ENCODE measurements around the gene ANGPT4. TPM values are rescaled to one million over a fixed set of nuclear protein-coding genes. Genes with fewer than 3 reads are reported as not detected.

ANGPT4 gene
- total and polyA plus RNA-seq, 2 of the 13 experiments (the other 11 are each of a cell fraction or from before 2014, with no cell fraction given) = not detected

DNA sequence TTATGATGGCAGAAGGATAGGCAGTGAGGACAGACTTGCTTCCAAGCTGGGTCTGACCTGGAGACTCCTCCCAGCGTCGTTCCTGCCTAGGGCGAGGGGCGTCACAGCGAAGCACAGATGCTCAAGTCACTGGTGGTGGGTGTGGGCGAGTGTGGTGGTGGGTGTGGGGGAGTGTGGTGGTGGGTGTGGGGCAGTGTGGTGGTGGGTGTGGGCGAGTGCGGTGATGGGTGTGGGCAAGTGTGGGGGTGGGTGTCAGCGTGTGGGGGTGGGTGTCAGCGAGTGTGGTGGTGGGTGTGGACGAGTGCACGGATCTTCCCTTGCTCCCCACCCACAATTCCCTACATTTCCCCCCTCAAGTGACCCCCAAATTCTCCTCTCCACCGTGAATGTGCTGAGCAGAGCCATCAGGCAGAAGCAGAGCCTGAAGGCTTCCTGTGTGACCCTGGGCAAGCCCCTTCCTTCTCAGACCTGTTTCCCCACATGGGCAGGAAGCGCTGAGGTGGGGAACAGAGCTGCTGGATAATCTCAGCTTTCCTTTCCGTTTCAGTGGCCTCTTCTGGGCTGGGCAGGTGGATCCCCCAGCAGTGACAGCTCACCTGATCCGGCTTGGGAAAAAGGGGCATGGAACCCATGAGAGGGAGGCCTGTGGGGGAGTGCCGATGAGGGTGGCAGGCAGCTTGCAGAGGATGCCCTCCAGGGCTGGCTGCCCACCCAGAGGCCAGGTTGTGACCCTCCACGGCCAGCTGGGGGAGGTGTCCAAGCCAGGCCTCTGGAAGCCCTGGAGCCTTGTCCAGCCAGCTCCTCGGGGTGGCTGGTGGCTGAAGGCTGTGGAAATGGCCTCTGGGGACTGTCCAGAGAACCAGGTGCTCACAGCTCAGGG, 43.0 kb upstream of the ANGPT4 start:
- intact Hi-C loops (cut with micrococcal nuclease; ENCODE audit: unreplicated experiment) = no loop called here
- Histone ChIP-seq H3K4me2 (ENCODE audit: low read depth, low read length) (no peak overlapping the region), H4K20me1 (ENCODE audit: insufficient read depth, low read length) (no peaks in the 10 kb centered on the region; the same call in 1 of the 2 replicates), H3K27me3 (ENCODE audit: control insufficient read depth in 1 of 2, insufficient read depth in 2 of 2, low read length in 2 of 2) (peaks cover 15 to 59% of the 10 kb centered on the region in 2 experiments), H2AFZ (ENCODE audit: low read length) (no peak overlapping the region), H3K9ac (ENCODE audit: insufficient read depth, low read depth, low read length) (no peak overlapping the region), H3K4me3 (replicated peaks in 1 of 3; ENCODE audit: insufficient read depth in 1 of 3, low read depth in 2 of 3, low read length in 3 of 3) (no peak overlapping the region), H3K4me1 (ENCODE audit: insufficient read depth, low read length) (no peaks in the 10 kb centered on the region), H3K79me2 (ENCODE audit: insufficient read depth, low read length) (no peaks in the 10 kb centered on the region), H3K9me3 (ENCODE audit: low read length) (no peaks in the 10 kb centered on the region), H3K27ac (ENCODE audit: extremely low read length, insufficient read depth, low read length) (no peak overlapping the region), H3K36me3 (replicated peaks in 1 of 2; ENCODE audit: control insufficient read depth in 1 of 2, insufficient read depth in 2 of 2, low read length in 2 of 2) (no peaks in the 10 kb centered on the region)
- no peak for DNase-seq (ENCODE audit: low spot score)
- no peak for FAIRE-seq
- in situ Hi-C loops (cut with HindIII; ENCODE audit: extremely low pct_ligation_motif_present, low pct_unique_long_range_greater_than_20kb) = loop anchor here (5.0 to 10.0 kb wide), 2 partner anchors 142 to 226 kb away; partner anchors contain the start of gene TMEM74B
- TF ChIP-seq MIXL1 (CRISPR knock-in tag; IDR thresholded peaks at IDR 0.05) (no peak), RAD21 (CRISPR knock-in tag; IDR thresholded peaks at IDR 0.05) (no peak), ZNF230 (CRISPR knock-in tag; IDR thresholded peaks at IDR 0.05) (no peak), NPAS2 (CRISPR knock-in tag; IDR thresholded peaks at IDR 0.05; ENCODE audit: borderline replicate concordance) (no peak), ZNF737 (CRISPR knock-in tag; IDR thresholded peaks at IDR 0.05; ENCODE audit: borderline replicate concordance) (no peak), ZNF773 (CRISPR knock-in tag; IDR thresholded peaks at IDR 0.05; ENCODE audit: borderline replicate concordance) (no peak), MLLT10 (CRISPR knock-in tag; IDR thresholded peaks at IDR 0.05) (no peak), RFX5 (IDR thresholded peaks at IDR 0.05; ENCODE audit: low read depth, low read length) (no peak), PTBP1 (IDR thresholded peaks at IDR 0.05; ENCODE audit: low read depth, low read length, poor library complexity, severe bottlenecking) (no peak), RBFOX2 (IDR thresholded peaks at IDR 0.05; ENCODE audit: low read depth, low read length) (no peak), ZNF441 (CRISPR knock-in tag; IDR thresholded peaks at IDR 0.05; ENCODE audit: borderline replicate concordance) (no peak), SKI (IDR thresholded peaks at IDR 0.05; ENCODE audit: partially characterized antibody) (no peak), SYNCRIP (IDR thresholded peaks at IDR 0.05; ENCODE audit: insufficient read depth, low read depth, low read length) (no peak)
- TF ChIP-seq, protein P1, sequence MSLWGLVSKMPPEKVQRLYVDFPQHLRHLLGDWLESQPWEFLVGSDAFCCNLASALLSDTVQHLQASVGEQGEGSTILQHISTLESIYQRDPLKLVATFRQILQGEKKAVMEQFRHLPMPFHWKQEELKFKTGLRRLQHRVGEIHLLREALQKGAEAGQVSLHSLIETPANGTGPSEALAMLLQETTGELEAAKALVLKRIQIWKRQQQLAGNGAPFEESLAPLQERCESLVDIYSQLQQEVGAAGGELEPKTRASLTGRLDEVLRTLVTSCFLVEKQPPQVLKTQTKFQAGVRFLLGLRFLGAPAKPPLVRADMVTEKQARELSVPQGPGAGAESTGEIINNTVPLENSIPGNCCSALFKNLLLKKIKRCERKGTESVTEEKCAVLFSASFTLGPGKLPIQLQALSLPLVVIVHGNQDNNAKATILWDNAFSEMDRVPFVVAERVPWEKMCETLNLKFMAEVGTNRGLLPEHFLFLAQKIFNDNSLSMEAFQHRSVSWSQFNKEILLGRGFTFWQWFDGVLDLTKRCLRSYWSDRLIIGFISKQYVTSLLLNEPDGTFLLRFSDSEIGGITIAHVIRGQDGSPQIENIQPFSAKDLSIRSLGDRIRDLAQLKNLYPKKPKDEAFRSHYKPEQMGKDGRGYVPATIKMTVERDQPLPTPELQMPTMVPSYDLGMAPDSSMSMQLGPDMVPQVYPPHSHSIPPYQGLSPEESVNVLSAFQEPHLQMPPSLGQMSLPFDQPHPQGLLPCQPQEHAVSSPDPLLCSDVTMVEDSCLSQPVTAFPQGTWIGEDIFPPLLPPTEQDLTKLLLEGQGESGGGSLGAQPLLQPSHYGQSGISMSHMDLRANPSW (CRISPR knock-in tag; IDR thresholded peaks at IDR 0.05; ENCODE audit: borderline replicate concordance) = no peak
- TF ChIP-seq, protein P2, sequence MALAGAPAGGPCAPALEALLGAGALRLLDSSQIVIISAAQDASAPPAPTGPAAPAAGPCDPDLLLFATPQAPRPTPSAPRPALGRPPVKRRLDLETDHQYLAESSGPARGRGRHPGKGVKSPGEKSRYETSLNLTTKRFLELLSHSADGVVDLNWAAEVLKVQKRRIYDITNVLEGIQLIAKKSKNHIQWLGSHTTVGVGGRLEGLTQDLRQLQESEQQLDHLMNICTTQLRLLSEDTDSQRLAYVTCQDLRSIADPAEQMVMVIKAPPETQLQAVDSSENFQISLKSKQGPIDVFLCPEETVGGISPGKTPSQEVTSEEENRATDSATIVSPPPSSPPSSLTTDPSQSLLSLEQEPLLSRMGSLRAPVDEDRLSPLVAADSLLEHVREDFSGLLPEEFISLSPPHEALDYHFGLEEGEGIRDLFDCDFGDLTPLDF (CRISPR knock-in tag; IDR thresholded peaks at IDR 0.05) = no peak
- TF ChIP-seq, protein P3, sequence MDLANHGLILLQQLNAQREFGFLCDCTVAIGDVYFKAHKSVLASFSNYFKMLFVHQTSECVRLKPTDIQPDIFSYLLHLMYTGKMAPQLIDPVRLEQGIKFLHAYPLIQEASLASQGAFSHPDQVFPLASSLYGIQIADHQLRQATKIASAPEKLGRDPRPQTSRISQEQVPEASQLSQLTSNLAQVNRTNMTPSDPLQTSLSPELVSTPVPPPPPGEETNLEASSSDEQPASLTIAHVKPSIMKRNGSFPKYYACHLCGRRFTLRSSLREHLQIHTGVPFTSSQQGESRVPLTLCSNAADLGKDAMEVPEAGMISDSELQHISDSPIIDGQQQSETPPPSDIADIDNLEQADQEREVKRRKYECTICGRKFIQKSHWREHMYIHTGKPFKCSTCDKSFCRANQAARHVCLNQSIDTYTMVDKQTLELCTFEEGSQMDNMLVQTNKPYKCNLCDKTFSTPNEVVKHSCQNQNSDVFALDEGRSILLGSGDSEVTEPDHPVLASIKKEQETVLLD (CRISPR knock-in tag; IDR thresholded peaks at IDR 0.05; ENCODE audit: low read depth) = no peak
- TF ChIP-seq, protein P4, sequence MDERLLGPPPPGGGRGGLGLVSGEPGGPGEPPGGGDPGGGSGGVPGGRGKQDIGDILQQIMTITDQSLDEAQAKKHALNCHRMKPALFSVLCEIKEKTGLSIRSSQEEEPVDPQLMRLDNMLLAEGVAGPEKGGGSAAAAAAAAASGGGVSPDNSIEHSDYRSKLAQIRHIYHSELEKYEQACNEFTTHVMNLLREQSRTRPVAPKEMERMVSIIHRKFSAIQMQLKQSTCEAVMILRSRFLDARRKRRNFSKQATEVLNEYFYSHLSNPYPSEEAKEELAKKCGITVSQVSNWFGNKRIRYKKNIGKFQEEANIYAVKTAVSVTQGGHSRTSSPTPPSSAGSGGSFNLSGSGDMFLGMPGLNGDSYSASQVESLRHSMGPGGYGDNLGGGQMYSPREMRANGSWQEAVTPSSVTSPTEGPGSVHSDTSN (CRISPR knock-in tag; IDR thresholded peaks at IDR 0.05) = no peak
- WGBS (ENCODE audit: low lambda C conversion rate) = 11% methylated on average over 18 of the region's 19 CpGs
- peak; percentile 17; the same call in 2 of the 3 replicates for ATAC-seq
- no TSS peak for BruUV-seq (replicated peaks)
- ChIA-PET CTCF (ENCODE audit: low intra/inter-chr PET ratio, low total read pairs) (interaction anchor here (6.5 kb wide), 1 partner anchor 143 kb away, joined by 185 read pairs; no protein-coding TSS in a partner anchor), POLR2A (interaction anchor here (1.1 kb wide), 1 partner anchor 145 kb away, joined by 4 read pairs; no protein-coding TSS in a partner anchor)
